ENCODE data around the gene ZC3HAV1L. TPM values are rescaled to one million over a fixed set of nuclear protein-coding genes. Genes with fewer than 3 reads are reported as not detected.

The ZC3HAV1L gene
- total and polyA plus RNA-seq, 7 donors = 0.18 to 2.4 (median 1.2) TPM

- ATAC-seq = no peak
- no peaks in the 10 kb centered on the region for H3K9me3 ChIP-seq
- intact Hi-C loops (cut with DNase I) = loop anchor here in 1 of 2 donors (5.0 kb wide), 1 partner anchor 95 kb away; no protein-coding TSS in a partner anchor
- H3K27me3 ChIP-seq (ENCODE audit: insufficient read depth in 3 of 3, low read length in 2 of 3) = peaks cover 0 to 14% (median 0%) of the 10 kb centered on the region in 3 donors
- TF ChIP-seq CTCF (IDR thresholded peaks at IDR 0.05) = no peak
- H3K36me3 ChIP-seq (ENCODE audit: insufficient read depth in 1 of 2, low read depth in 1 of 2) = no peaks in the 10 kb centered on the region
- WGBS, 3 donors = 33 to 44% (median 39%) methylated on average over 14 of the region's 14 CpGs
- DNase-seq = no peak
- peak overlapping the region; percentile 73 for H3K4me3 ChIP-seq
- H3K4me1 ChIP-seq = peaks cover 8% of the 10 kb centered on the region
- H3K27ac ChIP-seq = no peak overlapping the region
Observed at GRCh38 chr7:138982204-138982623, 53.6 kb downstream of the ZC3HAV1L start.

- no peaks in the 10 kb centered on the region for H3K36me3 ChIP-seq (ENCODE audit: insufficient read depth in 1 of 2, low read depth in 1 of 2)
- H3K9me3 ChIP-seq = no peaks in the 10 kb centered on the region
- intact Hi-C loops (cut with DNase I) = loop anchor here in 1 of 2 donors (5.0 kb wide), 1 partner anchor 94 kb away; no protein-coding TSS in a partner anchor
- DNase-seq = peak; percentile 70 to 71
- H3K27ac ChIP-seq = peak within 1 kb of the TSS; percentile 46
- peak; percentile 87 to 96 (median 95) for ATAC-seq
- 1 to 8% (median 4%) methylated on average over 42 to 104 of the region's 105 CpGs for WGBS, 3 donors
- peak within 1 kb of the TSS; percentile 73 for H3K4me3 ChIP-seq
- peaks cover 8% of the 10 kb centered on the region for H3K4me1 ChIP-seq
- peak; percentile 34 for TF ChIP-seq CTCF (IDR thresholded peaks at IDR 0.05)
- H3K27me3 ChIP-seq (ENCODE audit: insufficient read depth in 3 of 3, low read length in 2 of 3) = peaks cover 0 to 14% (median 0%) of the 10 kb centered on the region in 3 donors
Observed at GRCh38 chr7:138981332-138982203, 54.3 kb downstream of the ZC3HAV1L start, which contains the start of gene KIAA1549. Gene KIAA1549, minus strand, starts transcription at chr7:138981389. Its CDS starts 120 bp downstream, at chr7:138981269.

- DNase-seq (no peak), ATAC-seq (peak in 3 of 4 donors; percentile 2 to 23 (median 11))
- no peak for TF ChIP-seq CTCF (IDR thresholded peaks at IDR 0.05)
- Histone ChIP-seq H3K9me3 (no peaks in the 10 kb centered on the region), H3K4me1 (peaks cover 8% of the 10 kb centered on the region), H3K27ac (no peak overlapping the region), H3K4me3 (peak overlapping the region; percentile 66), H3K27me3 (ENCODE audit: insufficient read depth in 3 of 3, low read length in 2 of 3) (peaks cover 0 to 14% (median 0%) of the 10 kb centered on the region in 3 donors), H3K36me3 (ENCODE audit: insufficient read depth in 1 of 2, low read depth in 1 of 2) (no peaks in the 10 kb centered on the region)
- 1% methylated on average over 34 to 68 of the region's 68 CpGs for WGBS, 3 donors
- intact Hi-C loops (cut with DNase I) = loop anchor here in 1 of 2 donors (5.0 kb wide), 1 partner anchor 93 kb away; no protein-coding TSS in a partner anchor
Observed at GRCh38 chr7:138980563-138981291, 55.1 kb downstream of the ZC3HAV1L start.

- intact Hi-C loops (cut with DNase I) = loop anchor here in 1 of 2 donors (5.0 kb wide), 1 partner anchor 93 kb away; no protein-coding TSS in a partner anchor
- TF ChIP-seq CTCF (IDR thresholded peaks at IDR 0.05) = no peak
- no peak for ATAC-seq
- peaks cover 0 to 15% (median 0%) of the 10 kb centered on the region in 3 donors for H3K27me3 ChIP-seq (ENCODE audit: insufficient read depth in 3 of 3, low read length in 2 of 3)
- no peak overlapping the region for H3K27ac ChIP-seq
- no peak for DNase-seq
- H3K4me1 ChIP-seq = peaks cover 8% of the 10 kb centered on the region
- no peaks in the 10 kb centered on the region for H3K36me3 ChIP-seq (ENCODE audit: insufficient read depth in 1 of 2, low read depth in 1 of 2)
- 37 to 43% (median 39%) methylated on average over 9 of the region's 9 CpGs for WGBS, 3 donors
- H3K9me3 ChIP-seq = no peaks in the 10 kb centered on the region
- H3K4me3 ChIP-seq = peak overlapping the region; percentile 66
Observed at GRCh38 chr7:138979988-138980562, 55.8 kb downstream of the ZC3HAV1L start.
